KMS-11 (cell line): ENCODE measurements around the gene GALNT9.

Experiments used
- H2AFZ ChIP-seq: fragments of 200-600 bp; sonication (generic); 2 replicates; pipeline ENCODE4 v1.6.1; 2016; ENCODE audit warnings: antibody characterized with exemption, mixed run types, low read depth
- H3K27ac ChIP-seq: fragments of 200-600 bp; sonication (generic); 2 replicates; pipeline ENCODE4 v1.6.1; 2016; ENCODE audit warnings: mild to moderate bottlenecking, mixed run types
- H3K27me3 ChIP-seq: fragments of 200-600 bp; sonication (generic); 2 replicates; pipeline ENCODE4 v1.6.1; 2017; ENCODE audit warnings: mild to moderate bottlenecking, low read depth, mixed run types, moderate library complexity; ENCODE audit not compliant: insufficient read depth
- H3K36me3 ChIP-seq: fragments of 200-600 bp; sonication (generic); 2 replicates; pipeline ENCODE4 v1.6.1; 2017; ENCODE audit warnings: mild to moderate bottlenecking, mixed run types; ENCODE audit not compliant: insufficient read depth
- H3K4me1 ChIP-seq: fragments of 200-600 bp; sonication (generic); 2 replicates; pipeline ENCODE4 v1.6.1; 2016; ENCODE audit warnings: mild to moderate bottlenecking, low read depth, mixed run types; ENCODE audit not compliant: poor library complexity, severe bottlenecking
- H3K4me2 ChIP-seq: fragments of 200-600 bp; sonication (generic); 2 replicates; pipeline ENCODE4 v1.7.0; 2016; ENCODE audit warnings: mild to moderate bottlenecking, mixed run types
- H3K4me3 ChIP-seq: fragments of 200-600 bp; sonication (generic); IDR thresholded peaks from 2 replicates; pipeline ENCODE4 v1.6.1; 2017; ENCODE audit warnings: low read depth, low read length, mixed read lengths; ENCODE audit not compliant: insufficient read depth
- H3K79me2 ChIP-seq: fragments of 200-600 bp; sonication (generic); 2 replicates; pipeline ENCODE4 v1.6.1; 2016; ENCODE audit warnings: low read depth, mixed run types; ENCODE audit not compliant: insufficient read depth
- H3K9ac ChIP-seq: fragments of 200-600 bp; sonication (generic); 2 replicates; pipeline ENCODE4 v1.6.1; 2016; ENCODE audit warnings: mild to moderate bottlenecking, mixed run types
- H4K20me1 ChIP-seq: fragments of 200-600 bp; sonication (generic); 2 replicates; pipeline ENCODE4 v1.6.1; 2016; ENCODE audit warnings: mild to moderate bottlenecking, mixed run types; ENCODE audit not compliant: insufficient read depth
- TF ChIP-seq, protein P1 (sequence below): fragments of 200-600 bp; sonication (generic); conservative IDR thresholded peaks from 2 replicates; pipeline ENCODE4 v1.6.1; 2017; ENCODE audit warnings: low read depth, mild to moderate bottlenecking, antibody characterized with exemption, low read length, moderate library complexity, mixed read lengths

GALNT9 gene

DNA sequence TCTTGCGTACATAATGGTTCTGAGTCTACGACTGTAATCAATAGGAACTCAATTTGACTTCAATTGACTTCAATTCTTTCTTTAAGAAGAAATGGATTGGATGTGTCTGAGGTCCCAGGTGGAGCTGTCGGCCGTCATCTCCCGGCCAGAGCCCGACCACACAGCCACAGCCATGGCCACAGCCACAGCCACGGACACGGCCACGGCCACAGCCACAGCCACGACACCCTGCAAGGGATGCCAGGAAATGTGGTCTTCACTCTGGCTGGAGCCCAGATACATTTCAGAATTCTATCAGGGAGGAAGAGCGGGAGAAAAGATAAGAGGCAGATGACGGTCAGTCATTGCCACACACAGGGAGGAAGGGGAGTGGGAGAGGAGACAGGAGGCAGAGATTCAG lies 58.9 kb downstream of the GALNT9 start:
- TF ChIP-seq, protein P1, sequence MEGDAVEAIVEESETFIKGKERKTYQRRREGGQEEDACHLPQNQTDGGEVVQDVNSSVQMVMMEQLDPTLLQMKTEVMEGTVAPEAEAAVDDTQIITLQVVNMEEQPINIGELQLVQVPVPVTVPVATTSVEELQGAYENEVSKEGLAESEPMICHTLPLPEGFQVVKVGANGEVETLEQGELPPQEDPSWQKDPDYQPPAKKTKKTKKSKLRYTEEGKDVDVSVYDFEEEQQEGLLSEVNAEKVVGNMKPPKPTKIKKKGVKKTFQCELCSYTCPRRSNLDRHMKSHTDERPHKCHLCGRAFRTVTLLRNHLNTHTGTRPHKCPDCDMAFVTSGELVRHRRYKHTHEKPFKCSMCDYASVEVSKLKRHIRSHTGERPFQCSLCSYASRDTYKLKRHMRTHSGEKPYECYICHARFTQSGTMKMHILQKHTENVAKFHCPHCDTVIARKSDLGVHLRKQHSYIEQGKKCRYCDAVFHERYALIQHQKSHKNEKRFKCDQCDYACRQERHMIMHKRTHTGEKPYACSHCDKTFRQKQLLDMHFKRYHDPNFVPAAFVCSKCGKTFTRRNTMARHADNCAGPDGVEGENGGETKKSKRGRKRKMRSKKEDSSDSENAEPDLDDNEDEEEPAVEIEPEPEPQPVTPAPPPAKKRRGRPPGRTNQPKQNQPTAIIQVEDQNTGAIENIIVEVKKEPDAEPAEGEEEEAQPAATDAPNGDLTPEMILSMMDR = no peak
- Histone ChIP-seq H3K79me2 (no peaks in the 10 kb centered on the region), H3K4me3 (no peak overlapping the region), H3K4me1 (no peaks in the 10 kb centered on the region), H3K9ac (no peak overlapping the region), H4K20me1 (no peaks in the 10 kb centered on the region), H3K27me3 (no peaks in the 10 kb centered on the region; the same call in 1 of the 2 replicates), H3K4me2 (no peak overlapping the region), H2AFZ (no peak overlapping the region), H3K36me3 (no peaks in the 10 kb centered on the region), H3K27ac (no peak overlapping the region)

DNA sequence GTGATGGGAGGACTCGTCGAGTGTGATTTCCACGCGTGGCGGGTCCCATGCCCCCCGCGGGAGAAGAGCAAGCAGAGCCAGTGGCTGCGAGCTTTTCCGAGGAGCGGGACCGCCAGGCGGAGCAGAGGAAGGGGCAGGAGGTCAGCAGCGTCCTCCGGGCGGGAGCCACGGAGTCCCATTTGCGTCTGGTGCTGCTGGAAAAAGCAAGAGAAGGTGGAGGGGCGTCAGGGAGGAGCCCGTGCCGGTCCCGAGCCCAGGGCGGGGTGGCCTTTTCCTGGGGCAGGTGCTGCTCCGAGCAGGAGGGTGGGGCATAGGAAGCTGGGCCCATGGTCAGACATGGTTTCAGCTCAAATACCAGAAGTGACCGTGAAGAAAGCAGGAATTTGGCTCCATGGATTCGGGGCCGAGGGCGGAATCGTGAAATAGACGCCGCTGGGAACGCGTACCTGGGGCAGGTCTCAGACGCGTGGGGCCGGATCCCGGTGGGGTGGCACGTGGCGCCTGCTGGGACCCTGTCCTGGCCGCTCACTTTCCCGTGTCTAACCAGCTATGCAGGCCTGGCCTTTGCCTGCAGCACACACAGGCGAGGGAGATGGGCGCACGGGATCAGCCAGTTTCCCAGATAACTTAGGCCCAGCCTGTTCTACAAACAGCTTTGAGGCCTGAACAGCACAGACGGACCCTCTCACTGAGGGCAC lies 60.0 kb downstream of the GALNT9 start:
- TF ChIP-seq, protein P1 = no peak
- Histone ChIP-seq H3K36me3 (no peaks in the 10 kb centered on the region), H3K79me2 (no peaks in the 10 kb centered on the region), H3K27ac (no peak overlapping the region), H3K27me3 (no peaks in the 10 kb centered on the region; the same call in 1 of the 2 replicates), H3K4me3 (no peak overlapping the region), H3K9ac (no peak overlapping the region), H3K4me1 (no peaks in the 10 kb centered on the region), H3K4me2 (no peak overlapping the region), H2AFZ (no peak overlapping the region), H4K20me1 (no peaks in the 10 kb centered on the region)

DNA sequence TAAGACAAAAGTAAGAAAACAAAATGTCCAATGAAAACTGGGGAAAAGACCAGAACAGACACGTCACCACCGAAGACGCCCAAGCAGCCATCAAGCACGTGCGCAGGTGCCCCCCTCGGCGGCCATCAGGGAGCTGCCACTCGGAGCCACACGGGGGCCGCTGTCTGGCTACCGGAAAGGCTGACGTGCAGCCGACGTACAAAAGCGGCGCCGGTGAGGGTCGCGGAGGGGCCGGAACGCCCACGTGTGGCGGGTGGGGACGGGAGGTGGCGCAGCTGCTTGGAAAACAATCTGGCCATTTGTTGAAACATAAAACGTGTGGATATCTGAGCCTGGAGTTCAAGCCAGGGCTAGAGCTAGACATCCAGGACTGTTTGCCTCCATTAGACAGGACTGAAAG lies 60.7 kb downstream of the GALNT9 start:
- Histone ChIP-seq H3K4me2 (no peak overlapping the region), H3K27ac (no peak overlapping the region), H2AFZ (no peak overlapping the region), H3K27me3 (no peaks in the 10 kb centered on the region; the same call in 1 of the 2 replicates), H3K36me3 (no peaks in the 10 kb centered on the region), H3K4me1 (no peaks in the 10 kb centered on the region), H3K4me3 (no peak overlapping the region), H3K79me2 (no peaks in the 10 kb centered on the region), H3K9ac (no peak overlapping the region), H4K20me1 (no peaks in the 10 kb centered on the region)
- TF ChIP-seq, protein P1 = no peak

DNA sequence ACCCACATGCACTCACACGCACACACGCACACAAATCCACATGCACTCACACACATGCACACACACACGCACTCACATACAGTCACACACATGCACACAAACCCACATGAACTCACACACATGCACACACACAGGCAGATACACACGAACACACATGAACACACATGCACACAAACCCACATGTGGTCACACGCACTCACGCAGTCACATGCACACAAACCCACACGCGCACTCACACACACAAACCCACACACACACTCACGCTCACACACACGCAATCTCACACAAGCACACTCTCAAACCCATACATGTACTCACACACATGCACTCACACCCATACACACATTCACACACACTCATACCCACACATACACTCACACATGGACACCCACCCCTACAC lies 61.5 kb downstream of the GALNT9 start:
- Histone ChIP-seq H3K4me3 (no peak overlapping the region), H3K9ac (no peak overlapping the region), H3K36me3 (no peaks in the 10 kb centered on the region), H3K27ac (no peak overlapping the region), H3K27me3 (no peaks in the 10 kb centered on the region; the same call in 1 of the 2 replicates), H2AFZ (no peak overlapping the region), H4K20me1 (no peaks in the 10 kb centered on the region), H3K4me2 (no peak overlapping the region), H3K4me1 (no peaks in the 10 kb centered on the region), H3K79me2 (no peaks in the 10 kb centered on the region)
- TF ChIP-seq, protein P1 = no peak
